Astrocyte of the cerebellum (primary cell): ENCODE measurements around the gene HBM.
"Not testable (repeated sequence)": the region's sequence is repeated elsewhere in the genome, so short reads cannot be mapped to it uniquely, and the experiment has no call there.

ENCODE experiments used
- DNase-seq: peaks from one replicate; pipeline ENCODE4 v3.0.0-alpha.2; 2011; ENCODE audit warnings: low read depth
- H3K4me3 ChIP-seq: 2 replicates; pipeline ENCODE4 v1.5.1; 2011; ENCODE audit warnings: mild to moderate bottlenecking, low read depth, low read length, moderate library complexity
- CTCF ChIP-seq: IDR thresholded peaks from 2 replicates; pipeline ENCODE4 v1.5.1; 2012; ENCODE audit warnings: low read length, low read depth, moderate library complexity, mild to moderate bottlenecking; ENCODE audit errors: missing control alignments
- in situ Hi-C: cut with HindIII; loops from 2 replicates; pipeline ENCODE4 v1.10.0; 2017; ENCODE audit warnings: low sequenced_read_pairs

The HBM gene

GRCh38 chr16:166375-167121 lies 770 bp downstream of the HBM start:
- H3K4me3 ChIP-seq = no peak overlapping the region
- no peak for TF ChIP-seq CTCF
- DNase-seq = no peak
- in situ Hi-C loops = no loop called here

GRCh38 chr16:167122-167690 lies 1.4 kb downstream of the HBM start:
- no peak overlapping the region for H3K4me3 ChIP-seq
- in situ Hi-C loops = no loop called here
- no peak for DNase-seq
- no peak for TF ChIP-seq CTCF

- H3K4me3 ChIP-seq = no peak overlapping the region
- no peak for TF ChIP-seq CTCF
- DNase-seq = no peak
- in situ Hi-C loops = no loop called here
Measured at GRCh38 chr16:168424-168823, 2.6 kb downstream of the HBM start.

- in situ Hi-C loops = no loop called here
- no peak for TF ChIP-seq CTCF
- no peak overlapping the region for H3K4me3 ChIP-seq
- no peak for DNase-seq
Measured at GRCh38 chr16:169014-169413, 3.2 kb downstream of the HBM start.

- not testable (repeated sequence) for DNase-seq
Measured at GRCh38 chr16:170088-170507, 4.3 kb downstream of the HBM start.

GRCh38 chr16:170788-171187 lies 5.0 kb downstream of the HBM start:
- DNase-seq = no peak
- in situ Hi-C loops = no loop called here
- no peak for TF ChIP-seq CTCF
- H3K4me3 ChIP-seq = no peak overlapping the region

More at GRCh38 chr16:170088-170507, 4.3 kb downstream of the HBM start:
- H3K4me3 ChIP-seq, in situ Hi-C loops: not testable (repeated sequence)

GRCh38 chr16:172374-172941 lies 6.7 kb downstream of the HBM start, which contains the start of gene HBA2:
Gene HBA2, plus strand, starts transcription at chr16:172876. Its CDS starts 37 bp downstream, at chr16:172913.
- in situ Hi-C loops, H3K4me3 ChIP-seq, DNase-seq: not testable (repeated sequence)

GRCh38 chr16:173211-173854 lies 7.6 kb downstream of the HBM start:
- DNase-seq, in situ Hi-C loops, H3K4me3 ChIP-seq: not testable (repeated sequence)

GRCh38 chr16:173928-174769 lies 8.4 kb downstream of the HBM start:
- H3K4me3 ChIP-seq, in situ Hi-C loops, DNase-seq: not testable (repeated sequence)
